Activated naive CD8-positive, alpha-beta T cell (primary cell): Measurements from ENCODE around the gene TBCD.
"Not testable (repeated sequence)": the region's sequence is repeated elsewhere in the genome, so short reads cannot be mapped to it uniquely, and the experiment has no call there.

Experiments
- H3K27ac Mint-ChIP-seq: one replicate; pipeline ENCODE4 v1.8.0; 2021; ENCODE audit warnings: mixed read lengths
- H3K27me3 Mint-ChIP-seq: one replicate; pipeline ENCODE4 v1.8.0; 2021; ENCODE audit warnings: mixed read lengths
- H3K36me3 Mint-ChIP-seq: one replicate; pipeline ENCODE4 v1.8.0; 2021; ENCODE audit warnings: mixed read lengths
- H3K4me1 Mint-ChIP-seq: one replicate; pipeline ENCODE4 v1.8.0; 2021; ENCODE audit warnings: low read depth, mixed read lengths
- H3K4me3 Mint-ChIP-seq: one replicate; pipeline ENCODE4 v1.8.0; 2021; ENCODE audit warnings: mild to moderate bottlenecking, mixed read lengths
- H3K9me3 Mint-ChIP-seq: one replicate; pipeline ENCODE4 v1.8.0; 2021; ENCODE audit warnings: low read depth, mixed read lengths

Gene TBCD

GRCh38 chr17:82774456-82774855 lies 22.6 kb downstream of the TBCD start:
- not testable (repeated sequence) for H3K27me3 Mint-ChIP-seq, H3K36me3 Mint-ChIP-seq, H3K27ac Mint-ChIP-seq, H3K9me3 Mint-ChIP-seq, H3K4me3 Mint-ChIP-seq
- H3K4me1 Mint-ChIP-seq: peaks cover 16% of the 10 kb centered on the region

GRCh38 chr17:82775001-82775823 lies 23.3 kb downstream of the TBCD start:
- H3K36me3 Mint-ChIP-seq: peaks cover 8% of the 10 kb centered on the region
- no peak overlapping the region for H3K4me3 Mint-ChIP-seq
- H3K27ac Mint-ChIP-seq: no peak overlapping the region

GRCh38 chr17:82776454-82776853 lies 24.6 kb downstream of the TBCD start:
- no peak overlapping the region for H3K4me3 Mint-ChIP-seq
- H3K4me1 Mint-ChIP-seq: peaks cover 16% of the 10 kb centered on the region
- no peak overlapping the region for H3K27ac Mint-ChIP-seq
- H3K36me3 Mint-ChIP-seq: peaks cover 8% of the 10 kb centered on the region
- no peaks in the 10 kb centered on the region for H3K27me3 Mint-ChIP-seq
- no peaks in the 10 kb centered on the region for H3K9me3 Mint-ChIP-seq

More at GRCh38 chr17:82775001-82775823, 23.3 kb downstream of the TBCD start:
- Mint-ChIP-seq H3K4me1 (peaks cover 16% of the 10 kb centered on the region), H3K27me3 (no peaks in the 10 kb centered on the region), H3K9me3 (no peaks in the 10 kb centered on the region)

- not testable (repeated sequence) for H3K27me3 Mint-ChIP-seq, H3K27ac Mint-ChIP-seq, H3K36me3 Mint-ChIP-seq, H3K9me3 Mint-ChIP-seq, H3K4me3 Mint-ChIP-seq
- H3K4me1 Mint-ChIP-seq: peaks cover 21% of the 10 kb centered on the region
Observed at GRCh38 chr17:82777778-82778375, 26.0 kb downstream of the TBCD start.

GRCh38 chr17:82779541-82779940 lies 27.7 kb downstream of the TBCD start:
- no peaks in the 10 kb centered on the region for H3K9me3 Mint-ChIP-seq
- no peak overlapping the region for H3K27ac Mint-ChIP-seq
- peaks cover 21% of the 10 kb centered on the region for H3K4me1 Mint-ChIP-seq
- H3K36me3 Mint-ChIP-seq: peaks cover 5% of the 10 kb centered on the region
- no peak overlapping the region for H3K4me3 Mint-ChIP-seq
- no peaks in the 10 kb centered on the region for H3K27me3 Mint-ChIP-seq

- Mint-ChIP-seq H3K27me3 (no peaks in the 10 kb centered on the region), H3K4me3 (no peak overlapping the region), H3K36me3 (peaks cover 5% of the 10 kb centered on the region), H3K9me3 (no peaks in the 10 kb centered on the region), H3K4me1 (peaks cover 15% of the 10 kb centered on the region), H3K27ac (no peak overlapping the region)
Observed at GRCh38 chr17:82780195-82780594, 28.3 kb downstream of the TBCD start.

- peaks cover 10% of the 10 kb centered on the region for H3K4me1 Mint-ChIP-seq
- no peaks in the 10 kb centered on the region for H3K9me3 Mint-ChIP-seq
- no peaks in the 10 kb centered on the region for H3K27me3 Mint-ChIP-seq
- H3K36me3 Mint-ChIP-seq: peaks cover 5% of the 10 kb centered on the region
- H3K4me3 Mint-ChIP-seq: no peak overlapping the region
- no peak overlapping the region for H3K27ac Mint-ChIP-seq
Observed at GRCh38 chr17:82780971-82781893, 29.4 kb downstream of the TBCD start.

- Mint-ChIP-seq H3K4me3 (no peak overlapping the region), H3K27me3 (no peaks in the 10 kb centered on the region), H3K36me3 (peaks cover 5% of the 10 kb centered on the region), H3K27ac (no peak overlapping the region), H3K9me3 (no peaks in the 10 kb centered on the region), H3K4me1 (peaks cover 8% of the 10 kb centered on the region)
Observed at GRCh38 chr17:82781894-82782274, 30.0 kb downstream of the TBCD start.

- Mint-ChIP-seq H3K36me3 (no peaks in the 10 kb centered on the region), H3K9me3 (no peaks in the 10 kb centered on the region), H3K27ac (no peak overlapping the region), H3K4me1 (peaks cover 5% of the 10 kb centered on the region), H3K4me3 (no peak overlapping the region), H3K27me3 (no peaks in the 10 kb centered on the region)
Observed at GRCh38 chr17:82782657-82783207, 30.9 kb downstream of the TBCD start.

GRCh38 chr17:82783498-82783897 lies 31.6 kb downstream of the TBCD start:
- Mint-ChIP-seq H3K4me1 (peaks cover 5% of the 10 kb centered on the region), H3K27ac (no peak overlapping the region), H3K36me3 (no peaks in the 10 kb centered on the region)

GRCh38 chr17:82785581-82785980 lies 33.7 kb downstream of the TBCD start:
- H3K36me3 Mint-ChIP-seq, H3K9me3 Mint-ChIP-seq, H3K4me1 Mint-ChIP-seq, H3K4me3 Mint-ChIP-seq, H3K27me3 Mint-ChIP-seq, H3K27ac Mint-ChIP-seq: not testable (repeated sequence)

More at GRCh38 chr17:82783498-82783897, 31.6 kb downstream of the TBCD start:
- no peaks in the 10 kb centered on the region for H3K9me3 Mint-ChIP-seq
- no peak overlapping the region for H3K4me3 Mint-ChIP-seq
- no peaks in the 10 kb centered on the region for H3K27me3 Mint-ChIP-seq

GRCh38 chr17:82786427-82786826 lies 34.6 kb downstream of the TBCD start:
- Mint-ChIP-seq H3K27ac (no peak overlapping the region), H3K36me3 (no peaks in the 10 kb centered on the region), H3K27me3 (no peaks in the 10 kb centered on the region), H3K9me3 (no peaks in the 10 kb centered on the region), H3K4me1 (peaks cover 5% of the 10 kb centered on the region), H3K4me3 (no peak overlapping the region)

- H3K27me3 Mint-ChIP-seq: no peaks in the 10 kb centered on the region
- H3K36me3 Mint-ChIP-seq: no peaks in the 10 kb centered on the region
- H3K4me1 Mint-ChIP-seq: no peaks in the 10 kb centered on the region
- H3K4me3 Mint-ChIP-seq: no peak overlapping the region
- no peak overlapping the region for H3K27ac Mint-ChIP-seq
- no peaks in the 10 kb centered on the region for H3K9me3 Mint-ChIP-seq
Observed at GRCh38 chr17:82787081-82787848, 35.4 kb downstream of the TBCD start.
